SK-N-SH treated with all-trans-retinoic acid at 6 μM for 48 hours (cell line): Measurements from ENCODE around the gene HASPIN.

Experiments used
- ATAC-seq: fragments of 200-7000 bp; cut with Tn5 transposase; 3 replicates; pipeline ENCODE4 v1.9.1; 2020; ENCODE audit warnings: mild to moderate bottlenecking, moderate library complexity
- ARNTL ChIP-seq: fragments of 450-650 bp; formaldehyde crosslinking; IDR thresholded peaks from 2 replicates; pipeline ENCODE4 v1.5.0; 2020; ENCODE audit warnings: low read depth, mild to moderate bottlenecking, moderate library complexity, borderline replicate concordance
- BACH2 ChIP-seq: fragments of 250-450 bp; sonication (Bioruptor Pico); IDR thresholded peaks from 2 replicates; pipeline ENCODE4 v1.9.0; 2021; ENCODE audit warnings: mild to moderate bottlenecking, borderline replicate concordance
- CSRNP3 ChIP-seq: fragments of 250-450 bp; sonication (Bioruptor Pico); IDR thresholded peaks from 2 replicates; pipeline ENCODE4 v1.5.1; 2021; ENCODE audit warnings: mild to moderate bottlenecking, moderate library complexity
- ESRRG ChIP-seq: fragments of 250-450 bp; sonication (Bioruptor Pico); IDR thresholded peaks from 2 replicates; pipeline ENCODE4 v1.6.1; 2021; ENCODE audit warnings: mild to moderate bottlenecking
- GLIS3 ChIP-seq: fragments of 250-450 bp; sonication (Bioruptor Pico); IDR thresholded peaks from 2 replicates; pipeline ENCODE4 v1.5.0; 2020; ENCODE audit warnings: mild to moderate bottlenecking, moderate library complexity
- ISL1 ChIP-seq: fragments of 250-450 bp; sonication (Bioruptor Pico); IDR thresholded peaks from 2 replicates; pipeline ENCODE4 v2.1.2; 2022; ENCODE audit warnings: mild to moderate bottlenecking, moderate library complexity
- OSR1 ChIP-seq: fragments of 250-450 bp; sonication (Bioruptor Pico); IDR thresholded peaks from 2 replicates; pipeline ENCODE4 v1.8.0; 2022; ENCODE audit warnings: moderate library complexity, mild to moderate bottlenecking, inconsistent platforms
- PPARA ChIP-seq: fragments of 250-450 bp; sonication (Bioruptor Pico); IDR thresholded peaks from 2 replicates; pipeline ENCODE4 v1.5.0; 2020; ENCODE audit warnings: mild to moderate bottlenecking, borderline replicate concordance
- RARB ChIP-seq: fragments of 250-450 bp; sonication (Bioruptor Pico); IDR thresholded peaks from 2 replicates; pipeline ENCODE4 v1.8.0; 2021; ENCODE audit warnings: mild to moderate bottlenecking, moderate library complexity
- SNAI2 ChIP-seq: fragments of 250-450 bp; sonication (Bioruptor Pico); IDR thresholded peaks from 2 replicates; pipeline ENCODE4 v1.5.0; 2020; ENCODE audit warnings: mild to moderate bottlenecking, moderate library complexity
- TCF4 ChIP-seq: fragments of 250-450 bp; sonication (Bioruptor Pico); IDR thresholded peaks from 2 replicates; pipeline ENCODE4 v1.8.0; 2021; ENCODE audit warnings: mild to moderate bottlenecking, moderate library complexity, borderline replicate concordance
- TOX ChIP-seq: fragments of 250-450 bp; sonication (Bioruptor Pico); IDR thresholded peaks from 2 replicates; pipeline ENCODE4 v1.8.0; 2021; ENCODE audit warnings: mild to moderate bottlenecking, moderate library complexity, borderline replicate concordance
- ZFP3 ChIP-seq: fragments of 250-450 bp; sonication (Bioruptor Pico); IDR thresholded peaks from 2 replicates; pipeline ENCODE4 v1.5.0; 2020; ENCODE audit warnings: mild to moderate bottlenecking, moderate library complexity
- ZFP30 ChIP-seq: fragments of 450-650 bp; formaldehyde crosslinking; IDR thresholded peaks from 2 replicates; pipeline ENCODE4 v1.5.0; 2022; ENCODE audit warnings: mild to moderate bottlenecking, moderate library complexity
- ZNF565 ChIP-seq: fragments of 450-650 bp; formaldehyde crosslinking; conservative IDR thresholded peaks from 2 replicates; pipeline ENCODE4 v1.5.0; 2020; ENCODE audit warnings: low read depth, mild to moderate bottlenecking, moderate library complexity
- ZNF8 ChIP-seq: fragments of 450-650 bp; formaldehyde crosslinking; IDR thresholded peaks from 2 replicates; pipeline ENCODE4 v1.5.0; 2020; ENCODE audit warnings: mild to moderate bottlenecking, moderate library complexity
- TF ChIP-seq, protein P1 (sequence below): fragments of 250-450 bp; sonication (Bioruptor Pico); IDR thresholded peaks from 2 replicates; pipeline ENCODE4 v1.8.0; 2020; ENCODE audit warnings: mild to moderate bottlenecking, moderate library complexity, borderline replicate concordance

HASPIN gene

DNA sequence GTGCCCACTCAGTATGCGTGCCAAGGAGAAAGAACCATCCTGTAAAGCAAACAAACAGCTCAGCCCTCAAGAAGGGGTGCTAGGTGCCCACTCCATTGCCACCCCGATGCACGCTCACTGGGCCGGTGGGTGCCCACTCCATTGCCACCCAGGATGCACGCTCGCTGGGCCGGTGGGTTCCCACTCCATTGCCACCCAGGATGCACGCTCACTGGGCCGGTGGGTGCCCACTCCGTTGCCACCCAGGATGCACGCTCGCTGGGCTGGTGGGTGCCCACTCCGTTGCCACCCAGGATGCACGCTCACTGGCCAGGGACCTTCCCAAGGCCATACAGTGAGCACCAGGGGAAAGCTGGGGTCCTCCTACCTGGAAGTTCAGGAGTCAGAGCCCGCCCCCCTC lies 28.1 kb downstream of the HASPIN start:
- ATAC-seq: no peak
- no peak for TF ChIP-seq ESRRG (CRISPR knock-in tag)
- no peak for TF ChIP-seq SNAI2 (CRISPR knock-in tag)

DNA sequence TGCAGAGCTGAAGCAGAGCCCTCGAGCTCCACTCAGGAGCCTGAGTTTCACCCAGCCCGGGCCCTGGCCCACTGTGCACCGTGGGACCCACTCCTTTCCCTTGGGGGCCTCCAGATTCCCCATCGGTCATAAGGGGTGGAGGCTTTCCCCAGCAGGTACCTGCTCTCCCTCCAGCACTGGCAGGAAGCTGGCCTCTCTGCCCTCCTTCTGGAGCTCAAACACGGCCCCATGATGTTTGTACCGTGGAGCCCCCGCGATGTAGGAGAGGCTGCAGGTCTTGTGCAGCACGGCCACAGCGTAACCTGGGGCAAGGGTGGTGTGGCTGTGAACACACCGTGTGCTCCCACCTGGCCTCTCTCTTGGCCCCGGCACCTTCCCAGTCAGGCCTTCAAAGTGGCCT lies 29.9 kb downstream of the HASPIN start:
- ATAC-seq: no peak
- TF ChIP-seq OSR1 (CRISPR knock-in tag) (no peak), TCF4 (CRISPR knock-in tag) (no peak), ESRRG (CRISPR knock-in tag) (no peak), BACH2 (CRISPR knock-in tag) (no peak), TOX (CRISPR knock-in tag) (no peak), SNAI2 (CRISPR knock-in tag) (no peak)

- no peak for ATAC-seq
- TF ChIP-seq GLIS3 (CRISPR knock-in tag) (no peak), RARB (CRISPR knock-in tag) (no peak), SNAI2 (CRISPR knock-in tag) (no peak), ZFP3 (CRISPR knock-in tag) (no peak), ZFP30 (CRISPR knock-in tag) (no peak), ARNTL (CRISPR knock-in tag) (no peak), ZNF8 (CRISPR knock-in tag) (no peak), ZNF565 (CRISPR knock-in tag) (no peak)
- TF ChIP-seq, protein P1, sequence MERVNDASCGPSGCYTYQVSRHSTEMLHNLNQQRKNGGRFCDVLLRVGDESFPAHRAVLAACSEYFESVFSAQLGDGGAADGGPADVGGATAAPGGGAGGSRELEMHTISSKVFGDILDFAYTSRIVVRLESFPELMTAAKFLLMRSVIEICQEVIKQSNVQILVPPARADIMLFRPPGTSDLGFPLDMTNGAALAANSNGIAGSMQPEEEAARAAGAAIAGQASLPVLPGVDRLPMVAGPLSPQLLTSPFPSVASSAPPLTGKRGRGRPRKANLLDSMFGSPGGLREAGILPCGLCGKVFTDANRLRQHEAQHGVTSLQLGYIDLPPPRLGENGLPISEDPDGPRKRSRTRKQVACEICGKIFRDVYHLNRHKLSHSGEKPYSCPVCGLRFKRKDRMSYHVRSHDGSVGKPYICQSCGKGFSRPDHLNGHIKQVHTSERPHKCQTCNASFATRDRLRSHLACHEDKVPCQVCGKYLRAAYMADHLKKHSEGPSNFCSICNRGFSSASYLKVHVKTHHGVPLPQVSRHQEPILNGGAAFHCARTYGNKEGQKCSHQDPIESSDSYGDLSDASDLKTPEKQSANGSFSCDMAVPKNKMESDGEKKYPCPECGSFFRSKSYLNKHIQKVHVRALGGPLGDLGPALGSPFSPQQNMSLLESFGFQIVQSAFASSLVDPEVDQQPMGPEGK (CRISPR knock-in tag): no peak
These were observed 30.4 kb downstream of the HASPIN start for GRCh38 chr17:3754066-3754457.

DNA sequence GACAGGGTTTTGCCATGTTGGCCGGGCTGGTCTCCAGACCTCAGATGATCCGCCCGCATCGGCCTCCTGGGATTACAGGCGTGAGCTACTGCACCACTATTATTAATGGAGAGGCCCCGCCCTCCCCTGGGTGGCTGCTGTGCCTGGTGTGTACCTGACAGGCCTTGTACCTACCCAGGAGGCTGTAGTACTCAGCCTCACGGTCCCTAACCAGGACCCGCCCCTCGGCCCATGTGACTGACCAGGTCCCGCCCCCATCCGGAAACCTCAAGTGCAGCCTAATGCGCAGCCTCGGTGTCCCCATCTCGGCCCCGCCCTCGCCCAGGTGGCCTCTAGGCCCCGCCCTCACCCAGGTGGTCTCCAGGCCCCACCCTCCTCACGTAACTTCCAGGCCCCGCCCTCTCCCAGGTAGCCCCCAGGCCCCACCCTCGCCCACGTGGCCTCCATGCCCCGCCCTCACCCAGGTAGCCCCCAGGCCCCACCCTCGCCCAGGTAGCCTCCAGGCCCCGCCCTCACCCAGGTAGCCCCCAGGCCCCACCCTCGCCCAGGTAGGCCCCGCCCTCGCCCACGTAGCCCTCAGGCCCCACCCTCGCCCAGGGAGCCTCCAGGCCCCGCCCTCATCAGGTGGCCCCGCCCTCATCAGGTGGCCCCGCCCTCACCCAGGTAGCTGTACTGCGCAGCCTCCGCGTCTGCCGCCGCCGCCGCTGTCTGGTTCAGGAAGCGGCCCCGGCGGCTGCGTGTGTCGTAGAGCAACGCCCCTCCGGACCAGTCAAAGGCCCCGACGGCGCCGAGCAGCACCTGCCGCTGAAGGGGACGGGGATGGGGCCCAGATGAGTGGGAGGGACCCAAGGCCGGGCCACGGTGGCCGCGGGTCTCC lies 31.0 kb downstream of the HASPIN start:
- ATAC-seq: peak; percentile 17; the same call in 2 of the 3 replicates
- no peak for TF ChIP-seq ZFP30 (CRISPR knock-in tag)

DNA sequence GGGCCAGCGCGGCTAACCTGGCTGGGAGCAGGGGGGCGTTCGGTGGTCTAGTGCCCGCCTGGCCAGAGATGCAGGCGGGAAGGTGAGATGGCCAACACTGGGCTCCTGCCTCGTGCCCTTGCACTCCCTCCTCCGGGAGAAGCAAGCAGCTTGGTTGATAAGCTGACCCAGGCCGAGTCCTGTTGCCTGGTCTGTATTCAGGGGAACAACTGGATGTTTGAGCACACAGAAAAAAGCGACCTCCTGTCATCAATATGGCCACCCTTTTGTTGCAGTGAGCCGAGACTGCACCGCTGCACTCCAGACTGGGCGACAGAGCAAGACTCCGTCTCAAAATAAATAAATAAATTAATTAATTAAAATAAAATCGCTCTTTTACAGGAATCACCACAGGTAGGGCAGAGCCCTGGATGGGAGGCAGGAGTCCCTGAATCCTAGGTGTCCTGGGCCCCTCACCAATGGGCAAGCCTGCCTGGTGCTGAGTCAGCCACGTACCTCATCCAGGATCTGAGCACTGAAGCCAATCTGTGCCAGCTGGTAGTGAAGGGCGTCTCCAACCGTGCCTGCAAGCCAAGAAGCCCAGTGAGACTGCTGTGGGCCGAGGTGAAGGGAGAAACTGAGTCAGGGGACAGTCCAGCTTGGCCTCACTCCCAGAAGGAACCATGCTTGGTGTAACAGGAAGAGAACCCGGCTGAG lies 31.8 kb downstream of the HASPIN start:
- no peak for ATAC-seq
- TF ChIP-seq CSRNP3: no peak
- TF ChIP-seq RARB (CRISPR knock-in tag): no peak
- no peak for TF ChIP-seq OSR1 (CRISPR knock-in tag)
- TF ChIP-seq TCF4 (CRISPR knock-in tag): no peak
- no peak for TF ChIP-seq TOX (CRISPR knock-in tag)
- TF ChIP-seq PPARA (CRISPR knock-in tag): no peak
- TF ChIP-seq ZNF565 (CRISPR knock-in tag): no peak
- TF ChIP-seq, protein P1 (CRISPR knock-in tag): no peak
- no peak for TF ChIP-seq ZFP3 (CRISPR knock-in tag)
- TF ChIP-seq SNAI2 (CRISPR knock-in tag): no peak
- TF ChIP-seq ESRRG (CRISPR knock-in tag): no peak
- no peak for TF ChIP-seq ZFP30 (CRISPR knock-in tag)
- no peak for TF ChIP-seq ISL1 (CRISPR knock-in tag)
- TF ChIP-seq GLIS3 (CRISPR knock-in tag): no peak
